GM19239 (cell line): ENCODE data around the gene PAX3.

Experiments used
- DNase-seq: peaks from one replicate; pipeline ENCODE4 v3.0.0; 2011; ENCODE audit warnings: low spot score; ENCODE audit not compliant: insufficient read length
- FAIRE-seq: peaks from 2 replicates; lab custom pipeline; 2011; peaks lifted over from hg19 to GRCh38; lab: Jason Lieb, UNC

Gene PAX3

GRCh38 chr2:222299906-222300725, 1.3 kb upstream of the PAX3 start:
- FAIRE-seq (no peak), DNase-seq (no peak)

- FAIRE-seq (no peak), DNase-seq (no peak)
Observed at GRCh38 chr2:222298001-222298310, 842 bp downstream of the PAX3 start.

- DNase-seq = no peak
- no peak for FAIRE-seq
Observed at GRCh38 chr2:222297600-222297935, 1.2 kb downstream of the PAX3 start.

GRCh38 chr2:222296911-222297599, 1.7 kb downstream of the PAX3 start:
- DNase-seq (no peak), FAIRE-seq (no peak)

GRCh38 chr2:222296311-222296741, 2.5 kb downstream of the PAX3 start:
- FAIRE-seq (no peak), DNase-seq (no peak)

GRCh38 chr2:222295368-222296062, 3.3 kb downstream of the PAX3 start:
- no peak for FAIRE-seq
- DNase-seq = no peak

- DNase-seq (no peak), FAIRE-seq (no peak)
Observed at GRCh38 chr2:222294996-222295367, 3.8 kb downstream of the PAX3 start.

- FAIRE-seq = no peak
- DNase-seq = no peak
Observed at GRCh38 chr2:222293660-222294630, 4.9 kb downstream of the PAX3 start.

- DNase-seq (no peak), FAIRE-seq (no peak)
Observed at GRCh38 chr2:222292149-222293134, 6.4 kb downstream of the PAX3 start.

GRCh38 chr2:222291485-222291841, 7.3 kb downstream of the PAX3 start:
- FAIRE-seq (no peak), DNase-seq (no peak)

- FAIRE-seq (no peak), DNase-seq (no peak)
Observed at GRCh38 chr2:222290736-222291484, 7.9 kb downstream of the PAX3 start.

- FAIRE-seq (no peak), DNase-seq (no peak)
Observed at GRCh38 chr2:222290401-222290735, 8.4 kb downstream of the PAX3 start.

- no peak for FAIRE-seq
- DNase-seq = no peak
Observed at GRCh38 chr2:222289278-222290160, 9.3 kb downstream of the PAX3 start.

- FAIRE-seq (peak; percentile 57), DNase-seq (no peak)
Observed at GRCh38 chr2:222288590-222289277, 10.1 kb downstream of the PAX3 start.

- DNase-seq = no peak
- FAIRE-seq = no peak
Observed at GRCh38 chr2:222287862-222288479, 10.8 kb downstream of the PAX3 start.

GRCh38 chr2:222284466-222284865, 14.3 kb downstream of the PAX3 start:
- FAIRE-seq (no peak), DNase-seq (no peak)

GRCh38 chr2:222283634-222284033, 15.2 kb downstream of the PAX3 start:
- no peak for FAIRE-seq
- DNase-seq = no peak
